IMR-90 (cell line): ENCODE data around the gene VPS39. TPM values are rescaled to one million over a fixed set of nuclear protein-coding genes. Genes with fewer than 3 reads are reported as not detected.

Experiments
- ATAC-seq: fragments of 200-7000 bp; cut with Tn5 transposase; 2 replicates; pipeline ENCODE4 v1.9.1; 2020; ENCODE audit warnings: low read depth, mild to moderate bottlenecking, moderate library complexity
- BruUV-seq: library from RNA; stranded (reverse); fragments of 400-500 nt; replicated peaks from 2 replicates; lab custom pipeline; 2021; lab: Mats Ljungman, UMichigan
- CTCF ChIA-PET: fragments of 300-600 bp; formaldehyde crosslinking; extraction: SDS; loops from one replicate; lab custom pipeline; 2021; ENCODE audit warnings: antibody characterized with exemption; lab: Yijun Ruan, JAX
- POLR2A ChIA-PET: fragments of 300-600 bp; sonication (Branson Sonifier 250); formaldehyde crosslinking; loops from one replicate; lab custom pipeline; 2022; ENCODE audit warnings: antibody characterized with exemption; ENCODE audit not compliant: unreplicated experiment; lab: Charles Lee
- DNase-seq: peaks from one replicate; pipeline ENCODE4 v3.0.0; 2013
- H2AFZ ChIP-seq: replicated peaks from 2 replicates; pipeline ENCODE3; 2013; ENCODE audit warnings: low read length, mild to moderate bottlenecking; ENCODE audit not compliant: poor library complexity
- H2AK5ac ChIP-seq: 2 replicates; pipeline ENCODE4 v1.6.1; 2013; ENCODE audit warnings: low read depth, low read length, inconsistent platforms
- H2AK9ac ChIP-seq: replicated peaks from 2 replicates; pipeline ENCODE3; 2013; ENCODE audit warnings: mild to moderate bottlenecking, low read depth, low read length, moderate library complexity; ENCODE audit not compliant: poor library complexity
- H2BK120ac ChIP-seq: 2 replicates; pipeline ENCODE4 v1.6.1; 2013; ENCODE audit warnings: low read depth, low read length, inconsistent platforms
- H2BK15ac ChIP-seq: 3 replicates; pipeline ENCODE4 v1.6.1; 2013; ENCODE audit warnings: low read depth, low read length, inconsistent platforms
- H2BK20ac ChIP-seq: 2 replicates; pipeline ENCODE4 v1.6.1; 2013; ENCODE audit warnings: low read depth, mild to moderate bottlenecking, inconsistent platforms, low read length, moderate library complexity
- H2BK5ac ChIP-seq: 2 replicates; pipeline ENCODE4 v1.6.1; 2013; ENCODE audit warnings: mild to moderate bottlenecking, low read depth, low read length, inconsistent platforms; ENCODE audit not compliant: poor library complexity, severe bottlenecking
- H3K14ac ChIP-seq: replicated peaks from 2 replicates; pipeline ENCODE4 v1.6.1; 2013; ENCODE audit warnings: low read depth, low read length, inconsistent platforms
- H3K18ac ChIP-seq: 2 replicates; pipeline ENCODE4 v1.6.1; 2013; ENCODE audit warnings: low read depth, low read length, control low read depth
- H3K23ac ChIP-seq: 2 replicates; pipeline ENCODE4 v1.6.1; 2013; ENCODE audit warnings: low read depth, low read length, inconsistent platforms
- H3K27ac ChIP-seq: 2 replicates; pipeline ENCODE4 v1.5.1; 2013; ENCODE audit warnings: mild to moderate bottlenecking, control low read depth, low read length; ENCODE audit not compliant: insufficient read depth
- H3K27me3 ChIP-seq: 2 replicates; pipeline ENCODE4 v1.6.1; 2013; ENCODE audit warnings: low read length; ENCODE audit not compliant: control insufficient read depth, insufficient read depth
- H3K36me3 ChIP-seq: 2 replicates; pipeline ENCODE4 v1.6.1; 2013; ENCODE audit warnings: low read length, mixed read lengths; ENCODE audit not compliant: control insufficient read depth, insufficient read depth
- H3K4ac ChIP-seq: 2 replicates; pipeline ENCODE4 v1.6.1; 2013; ENCODE audit warnings: low read depth, low read length, inconsistent platforms
- H3K4me1 ChIP-seq: 2 replicates; pipeline ENCODE4 v1.6.1; 2013; ENCODE audit warnings: low read length, mixed read lengths; ENCODE audit not compliant: control insufficient read depth, insufficient read depth
- H3K4me2 ChIP-seq: 2 replicates; pipeline ENCODE4 v1.6.1; 2013; ENCODE audit warnings: low read depth, mild to moderate bottlenecking, control low read depth, low read length, moderate library complexity
- H3K4me3 ChIP-seq: 2 replicates; pipeline ENCODE4 v1.5.1; 2013; ENCODE audit warnings: low read depth, mild to moderate bottlenecking, control low read depth, low read length, moderate library complexity; ENCODE audit not compliant: insufficient read depth
- H3K56ac ChIP-seq: 2 replicates; pipeline ENCODE4 v1.6.1; 2013; ENCODE audit warnings: low read length, inconsistent platforms; ENCODE audit not compliant: insufficient read depth; ENCODE audit errors: extremely low read depth
- H3K79me1 ChIP-seq, 2 experiments: 2 replicates each; pipeline ENCODE4 v1.6.1; 2013; ENCODE audit warnings: low read length in 2 of 2, inconsistent platforms in 1 of 2, low read depth in 1 of 2
- H3K9ac ChIP-seq: 2 replicates; pipeline ENCODE4 v1.6.1; 2013; ENCODE audit warnings: low read depth, low read length, control low read depth
- H3K9me1 ChIP-seq: 2 replicates; pipeline ENCODE4 v1.6.1; 2013; ENCODE audit warnings: low read length, inconsistent platforms; ENCODE audit not compliant: insufficient read depth
- H3K9me3 ChIP-seq: 2 replicates; pipeline ENCODE4 v1.6.1; 2013; ENCODE audit warnings: low read length; ENCODE audit not compliant: control insufficient read depth, insufficient read depth
- H4K20me1 ChIP-seq: 2 replicates; pipeline ENCODE4 v1.6.1; 2013; ENCODE audit warnings: low read length, inconsistent platforms; ENCODE audit not compliant: insufficient read depth
- H4K5ac ChIP-seq: 2 replicates; pipeline ENCODE4 v1.6.1; 2013; ENCODE audit warnings: mild to moderate bottlenecking, low read depth, low read length, control low read depth
- H4K8ac ChIP-seq, 2 experiments: 2 replicates each; pipeline ENCODE4 v1.6.1; 2013; ENCODE audit warnings: low read depth in 2 of 2, low read length in 2 of 2, control low read depth in 1 of 2, inconsistent platforms in 1 of 2
- H4K91ac ChIP-seq: 2 replicates; pipeline ENCODE4 v1.6.1; 2013; ENCODE audit warnings: low read depth, low read length, inconsistent platforms; ENCODE audit not compliant: insufficient read depth
- BHLHE40 ChIP-seq: fragments of 150-350 bp; IDR thresholded peaks from 2 replicates; pipeline ENCODE4 v1.6.1; 2016; ENCODE audit warnings: mild to moderate bottlenecking, low read depth, low read length
- CTCF ChIP-seq: conservative IDR thresholded peaks from 2 replicates; pipeline ENCODE4 v1.5.1; 2012; ENCODE audit warnings: mild to moderate bottlenecking, low read depth, low read length, improper control_type of control experiment
- MAFK ChIP-seq: IDR thresholded peaks from 2 replicates; pipeline ENCODE4 v1.6.1; 2012; ENCODE audit warnings: low read depth, low read length, improper control_type of control experiment
- RAD21 ChIP-seq: IDR thresholded peaks from 2 replicates; pipeline ENCODE4 v1.6.1; 2012; ENCODE audit warnings: low read length, improper control_type of control experiment
- RCOR1 ChIP-seq: IDR thresholded peaks from 2 replicates; pipeline ENCODE4 v1.6.1; 2012; ENCODE audit warnings: mild to moderate bottlenecking, low read length, improper control_type of control experiment; ENCODE audit not compliant: insufficient replicate concordance
- RFX5 ChIP-seq: IDR thresholded peaks from 2 replicates; pipeline ENCODE4 v1.8.0; 2012; ENCODE audit warnings: low read depth, mild to moderate bottlenecking, low read length, moderate library complexity
- SMC3 ChIP-seq: fragments of 150-350 bp; IDR thresholded peaks from 2 replicates; pipeline ENCODE4 v1.6.1; 2016; ENCODE audit warnings: low read depth, mild to moderate bottlenecking, antibody characterized with exemption, low read length, moderate library complexity
- USF2 ChIP-seq: fragments of 150-350 bp; IDR thresholded peaks from 2 replicates; pipeline ENCODE4 v1.6.1; 2017; ENCODE audit warnings: mild to moderate bottlenecking, antibody characterized with exemption, low read length, low read depth
- WGBS, 2 experiments: methylation state at CpG; one replicate each; pipeline versions ENCODE4 v1.1.5 to v1.1.7; 2013; ENCODE audit warnings: missing lambda C conversion rate in 2 of 2; ENCODE audit not compliant: insufficient read length in 1 of 2; ENCODE audit errors: extremely low coverage in 2 of 2; 5-methylcytosine and 5-hydroxymethylcytosine counted together
- dilution Hi-C: fragments of 300-500 bp; cut with HindIII; formaldehyde crosslinking; loops from one replicate; pipeline ENCODE4 v1.14.3; 2018; ENCODE audit warnings: low sequenced_read_pairs; ENCODE audit not compliant: unreplicated experiment
- in situ Hi-C: fragments of 300-500 bp; cut with MboI; formaldehyde crosslinking; loops from 3 replicates; pipeline ENCODE4 v1.14.3; 2019; ENCODE audit warnings: low sequenced_read_pairs, inconsistent platforms, mixed read lengths
- intact Hi-C: fragments of 100-400 bp; cut with micrococcal nuclease; formaldehyde crosslinking; loops from 2 replicates; pipeline ENCODE4 v1.10.0; 2022
- polyA plus RNA-seq, 3 experiments: library from polyadenylated mRNA; depleted of rRNA; stranded (reverse); fragments of >200 nt; gene quantifications; 2 replicates each; pipeline ENCODE4 v1.2.3, GENCODE V29; 2012; ENCODE audit warnings: low replicate concordance in 1 of 3
- total RNA-seq: library from RNA; depleted of rRNA; stranded (reverse); fragments of >200 nt; gene quantifications from 2 replicates; pipeline ENCODE4 v1.2.3, GENCODE V29; 2012

The VPS39 gene
- total and polyA plus RNA-seq, 2 of the 4 experiments (the other 2 are of a cell fraction) = 49.7 to 52.2 TPM

GRCh38 chr15:42253300-42253699, 45.2 kb upstream of the VPS39 start:
- peaks cover 22 to 30% of the 10 kb centered on the region in 2 experiments for H3K79me1 ChIP-seq
- H2AFZ ChIP-seq = no peak overlapping the region
- H3K18ac ChIP-seq = no peak overlapping the region
- in situ Hi-C loops (no loop called here), intact Hi-C loops (no loop called here), dilution Hi-C loops (no loop called here)
- ChIA-PET POLR2A (interaction anchor here (1.6 kb wide), 1 partner anchor 20 kb away, joined by 4 read pairs; the partner anchor contains the start of genes GANC and TMEM87A), CTCF (no interaction called here)
- H4K8ac ChIP-seq = no peak overlapping the region
- H3K27me3 ChIP-seq = no peaks in the 10 kb centered on the region
- H3K4me2 ChIP-seq = no peak overlapping the region
- no peak overlapping the region for H3K27ac ChIP-seq
- ATAC-seq (no peak), DNase-seq (no peak)
- no peak overlapping the region for H2BK120ac ChIP-seq
- H2AK5ac ChIP-seq = no peak overlapping the region
- TF ChIP-seq RFX5 = no peak
- TF ChIP-seq USF2 = no peak
- no peak for TF ChIP-seq BHLHE40
- no peak for TF ChIP-seq MAFK
- no peak for TF ChIP-seq RCOR1
- TF ChIP-seq RAD21 = no peak
- TF ChIP-seq CTCF = no peak
- no peak for TF ChIP-seq SMC3
- H3K4me3 ChIP-seq = no peak overlapping the region
- H3K9me1 ChIP-seq = no peaks in the 10 kb centered on the region; the same call in 1 of the 2 replicates
- H2BK20ac ChIP-seq = no peak overlapping the region
- H3K9me3 ChIP-seq = peaks cover 5% of the 10 kb centered on the region; the same call in 1 of the 2 replicates
- peaks cover 27% of the 10 kb centered on the region for H3K36me3 ChIP-seq
- WGBS, 2 experiments = no CpG with 5 or more reads among the region's 2 CpGs
- BruUV-seq = no TSS peak
- no peak overlapping the region for H3K23ac ChIP-seq
- no peak overlapping the region for H3K14ac ChIP-seq
- H4K20me1 ChIP-seq = no peaks in the 10 kb centered on the region
- no peak overlapping the region for H4K91ac ChIP-seq
- no peak overlapping the region for H2BK5ac ChIP-seq
- no peak overlapping the region for H2AK9ac ChIP-seq
- no peak overlapping the region for H2BK15ac ChIP-seq
- H3K4ac ChIP-seq = no peak overlapping the region
- H3K9ac ChIP-seq = no peak overlapping the region
- H4K5ac ChIP-seq = no peak overlapping the region
- H3K56ac ChIP-seq = no peak overlapping the region
- H3K4me1 ChIP-seq = no peaks in the 10 kb centered on the region
